Neural crest cell (in vitro differentiated cells): ENCODE measurements around the gene STRIT1. TPM values are rescaled to one million over a fixed set of nuclear protein-coding genes. Genes with fewer than 3 reads are reported as not detected.
A peak's percentile ranks its signal among the peaks of the same experiment; 100 is the strongest.

Source experiments
- DNase-seq: peaks from one replicate; pipeline ENCODE4 v3.0.0; 2021; ENCODE audit warnings: low read depth, mixed read lengths, low spot score
- H3K27ac Mint-ChIP-seq: one replicate; pipeline ENCODE4 v1.8.0; 2021; ENCODE audit warnings: mild to moderate bottlenecking, mixed read lengths; ENCODE audit not compliant: unreplicated experiment
- H3K27me3 Mint-ChIP-seq: 2 replicates; pipeline ENCODE4 v1.8.0; 2021; ENCODE audit warnings: low read depth, mild to moderate bottlenecking, mixed read lengths
- H3K36me3 Mint-ChIP-seq: 2 replicates; pipeline ENCODE4 v1.8.0; 2021; ENCODE audit warnings: low read depth, mild to moderate bottlenecking, mixed read lengths
- H3K4me1 Mint-ChIP-seq: 2 replicates; pipeline ENCODE4 v1.8.0; 2021; ENCODE audit warnings: mixed read lengths
- H3K4me3 Mint-ChIP-seq: one replicate; pipeline ENCODE4 v1.8.0; 2021; ENCODE audit warnings: mild to moderate bottlenecking, mixed read lengths
- H3K9me3 Mint-ChIP-seq: 2 replicates; pipeline ENCODE4 v1.8.0; 2021; ENCODE audit warnings: mixed read lengths
- total RNA-seq: library from RNA; stranded (reverse); gene quantifications from 2 replicates; pipeline ENCODE4 v1.2.1, GENCODE V29; 2021
- TF ChIP-seq, protein P1 (sequence below): fragments of 200-600 bp; sonication (generic); conservative IDR thresholded peaks from 2 replicates; pipeline ENCODE4 v1.5.0; 2021; ENCODE audit warnings: antibody characterized with exemption, mild to moderate bottlenecking

Gene STRIT1
- total RNA-seq, 1 donor from 2014 or later = not detected

GRCh38 chr3:155307183-155307582, 13.7 kb upstream of the STRIT1 start:
- no peak for DNase-seq
- Mint-ChIP-seq H3K27me3 (no peaks in the 10 kb centered on the region), H3K4me1 (peaks cover 7% of the 10 kb centered on the region), H3K4me3 (no peak overlapping the region), H3K9me3 (no peaks in the 10 kb centered on the region), H3K27ac (no peak overlapping the region), H3K36me3 (no peaks in the 10 kb centered on the region)
- TF ChIP-seq, protein P1, sequence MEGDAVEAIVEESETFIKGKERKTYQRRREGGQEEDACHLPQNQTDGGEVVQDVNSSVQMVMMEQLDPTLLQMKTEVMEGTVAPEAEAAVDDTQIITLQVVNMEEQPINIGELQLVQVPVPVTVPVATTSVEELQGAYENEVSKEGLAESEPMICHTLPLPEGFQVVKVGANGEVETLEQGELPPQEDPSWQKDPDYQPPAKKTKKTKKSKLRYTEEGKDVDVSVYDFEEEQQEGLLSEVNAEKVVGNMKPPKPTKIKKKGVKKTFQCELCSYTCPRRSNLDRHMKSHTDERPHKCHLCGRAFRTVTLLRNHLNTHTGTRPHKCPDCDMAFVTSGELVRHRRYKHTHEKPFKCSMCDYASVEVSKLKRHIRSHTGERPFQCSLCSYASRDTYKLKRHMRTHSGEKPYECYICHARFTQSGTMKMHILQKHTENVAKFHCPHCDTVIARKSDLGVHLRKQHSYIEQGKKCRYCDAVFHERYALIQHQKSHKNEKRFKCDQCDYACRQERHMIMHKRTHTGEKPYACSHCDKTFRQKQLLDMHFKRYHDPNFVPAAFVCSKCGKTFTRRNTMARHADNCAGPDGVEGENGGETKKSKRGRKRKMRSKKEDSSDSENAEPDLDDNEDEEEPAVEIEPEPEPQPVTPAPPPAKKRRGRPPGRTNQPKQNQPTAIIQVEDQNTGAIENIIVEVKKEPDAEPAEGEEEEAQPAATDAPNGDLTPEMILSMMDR = no peak

- TF ChIP-seq, protein P1 = no peak
- peak overlapping the region; percentile 31 for H3K27ac Mint-ChIP-seq
- peaks cover 7% of the 10 kb centered on the region for H3K4me1 Mint-ChIP-seq
- no peak overlapping the region for H3K4me3 Mint-ChIP-seq
- H3K9me3 Mint-ChIP-seq = no peaks in the 10 kb centered on the region
- no peak for DNase-seq
- H3K36me3 Mint-ChIP-seq = no peaks in the 10 kb centered on the region
- H3K27me3 Mint-ChIP-seq = no peaks in the 10 kb centered on the region
These were observed 10.9 kb upstream of the STRIT1 start for GRCh38 chr3:155304394-155304793.

GRCh38 chr3:155303540-155304097, 10.1 kb upstream of the STRIT1 start:
- Mint-ChIP-seq H3K27me3 (no peaks in the 10 kb centered on the region), H3K36me3 (no peaks in the 10 kb centered on the region), H3K4me3 (no peak overlapping the region), H3K27ac (peak overlapping the region; percentile 31), H3K4me1 (peaks cover 7% of the 10 kb centered on the region), H3K9me3 (no peaks in the 10 kb centered on the region)
- TF ChIP-seq, protein P1 = no peak
- no peak for DNase-seq

GRCh38 chr3:155302891-155303290, 9.4 kb upstream of the STRIT1 start:
- H3K4me3 Mint-ChIP-seq = no peak overlapping the region
- TF ChIP-seq, protein P1 = no peak
- H3K27ac Mint-ChIP-seq = no peak overlapping the region
- peaks cover 7% of the 10 kb centered on the region for H3K4me1 Mint-ChIP-seq
- DNase-seq = no peak
- H3K36me3 Mint-ChIP-seq = no peaks in the 10 kb centered on the region
- H3K9me3 Mint-ChIP-seq = no peaks in the 10 kb centered on the region
- H3K27me3 Mint-ChIP-seq = no peaks in the 10 kb centered on the region

GRCh38 chr3:155302481-155302880, 9.0 kb upstream of the STRIT1 start:
- DNase-seq = no peak
- TF ChIP-seq, protein P1 = no peak
- Mint-ChIP-seq H3K4me1 (peaks cover 7% of the 10 kb centered on the region), H3K4me3 (no peak overlapping the region), H3K36me3 (no peaks in the 10 kb centered on the region), H3K9me3 (no peaks in the 10 kb centered on the region), H3K27me3 (no peaks in the 10 kb centered on the region), H3K27ac (no peak overlapping the region)
